DND-41 (cell line): ENCODE results near the gene PTPRD.

Experiments used
- ATAC-seq: fragments of 200-7000 bp; cut with Tn5 transposase; 3 replicates; pipeline ENCODE4 v1.9.1; 2021; ENCODE audit warnings: low read depth; ENCODE audit not compliant: insufficient read depth
- DNase-seq: peaks from one replicate; pipeline ENCODE4 v3.0.0-alpha.2; 2020
- H2AFZ ChIP-seq: 2 replicates; pipeline ENCODE4 v1.6.0; 2012; ENCODE audit warnings: low read depth, low read length
- H3K27ac ChIP-seq: 2 replicates; pipeline ENCODE4 v1.5.1; 2012; ENCODE audit warnings: low read length, inconsistent platforms
- H3K27me3 ChIP-seq: fragments of 200-600 bp; sonication (generic); 2 replicates; pipeline ENCODE4 v1.6.0; 2012; ENCODE audit warnings: low read length, mild to moderate bottlenecking, inconsistent platforms; ENCODE audit not compliant: insufficient read depth, poor library complexity
- H3K36me3 ChIP-seq: 2 replicates; pipeline ENCODE4 v1.5.1; 2012; ENCODE audit warnings: low read length, inconsistent platforms; ENCODE audit not compliant: insufficient read depth
- H3K4me1 ChIP-seq: 2 replicates; pipeline ENCODE4 v1.5.1; 2012; ENCODE audit warnings: mild to moderate bottlenecking, low read length; ENCODE audit not compliant: insufficient read depth
- H3K4me2 ChIP-seq: 2 replicates; pipeline ENCODE4 v1.6.0; 2012; ENCODE audit warnings: mild to moderate bottlenecking, moderate library complexity, low read length, inconsistent platforms; ENCODE audit not compliant: insufficient read depth
- H3K4me3 ChIP-seq, 2 experiments: fragments of 200-600 bp in 1 of 2; shearing (Covaris generic) in 1 of 2; 2 replicates each; pipeline ENCODE4 v1.5.1; 2012 to 2016; ENCODE audit warnings: inconsistent platforms in 2 of 2, low read length in 2 of 2, mild to moderate bottlenecking in 2 of 2, low read depth in 1 of 2, moderate library complexity in 1 of 2
- H3K79me2 ChIP-seq: 2 replicates; pipeline ENCODE4 v1.6.0; 2012; ENCODE audit warnings: low read length, inconsistent platforms; ENCODE audit not compliant: insufficient read depth
- H3K9ac ChIP-seq: 2 replicates; pipeline ENCODE4 v1.6.0; 2012; ENCODE audit warnings: low read depth, mild to moderate bottlenecking, inconsistent platforms, low read length, moderate library complexity
- H3K9me3 ChIP-seq: 2 replicates; pipeline ENCODE4 v1.5.1; 2012; ENCODE audit warnings: low read length, moderate library complexity, mild to moderate bottlenecking, inconsistent platforms; ENCODE audit not compliant: insufficient read depth, severe bottlenecking
- H4K20me1 ChIP-seq: 2 replicates; pipeline ENCODE4 v1.6.0; 2012; ENCODE audit warnings: low read length; ENCODE audit not compliant: insufficient read depth
- CTCF ChIP-seq: IDR thresholded peaks from 2 replicates; pipeline ENCODE4 v1.5.1; 2012; ENCODE audit warnings: borderline replicate concordance, low read length, moderate library complexity, mild to moderate bottlenecking; ENCODE audit not compliant: poor library complexity, severe bottlenecking; ENCODE audit errors: extremely low read depth
- EZH2 ChIP-seq: IDR thresholded peaks from 3 replicates; pipeline ENCODE4 v1.6.1; 2012; ENCODE audit warnings: borderline replicate concordance, low read depth, mild to moderate bottlenecking, moderate library complexity, low read length, inconsistent platforms; ENCODE audit not compliant: severe bottlenecking

PTPRD gene

GRCh38 chr9:8536845-8537244 is 2076.0 kb downstream of the PTPRD start:
- no peak overlapping the region for H3K4me2 ChIP-seq
- H3K4me3 ChIP-seq: no peak overlapping the region
- ATAC-seq (no peak), DNase-seq (no peak)
- H3K79me2 ChIP-seq: no peaks in the 10 kb centered on the region
- no peaks in the 10 kb centered on the region for H3K36me3 ChIP-seq
- TF ChIP-seq EZH2 (no peak), CTCF (no peak)
- no peaks in the 10 kb centered on the region for H3K4me1 ChIP-seq
- H2AFZ ChIP-seq: no peak overlapping the region
- no peaks in the 10 kb centered on the region for H3K27me3 ChIP-seq
- no peak overlapping the region for H3K27ac ChIP-seq
- H3K9ac ChIP-seq: no peak overlapping the region
- no peaks in the 10 kb centered on the region for H4K20me1 ChIP-seq
- H3K9me3 ChIP-seq: no peaks in the 10 kb centered on the region

- no peaks in the 10 kb centered on the region for H3K9me3 ChIP-seq
- no peaks in the 10 kb centered on the region for H3K79me2 ChIP-seq
- TF ChIP-seq EZH2 (no peak), CTCF (no peak)
- no peak for ATAC-seq
- H3K36me3 ChIP-seq: no peaks in the 10 kb centered on the region
- no peaks in the 10 kb centered on the region for H3K4me1 ChIP-seq
- H3K27me3 ChIP-seq: no peaks in the 10 kb centered on the region
- H3K27ac ChIP-seq: no peak overlapping the region
- H2AFZ ChIP-seq: no peak overlapping the region
- H3K4me3 ChIP-seq: no peak overlapping the region
- DNase-seq: no peak
- no peaks in the 10 kb centered on the region for H4K20me1 ChIP-seq
- H3K4me2 ChIP-seq: no peak overlapping the region
- H3K9ac ChIP-seq: no peak overlapping the region
Observed at GRCh38 chr9:8534828-8535227, 2078.0 kb downstream of the PTPRD start.

- no peak for DNase-seq
- Histone ChIP-seq H3K9me3 (no peaks in the 10 kb centered on the region), H4K20me1 (no peaks in the 10 kb centered on the region), H3K4me3 (no peak overlapping the region), H3K27me3 (no peaks in the 10 kb centered on the region), H3K27ac (no peak overlapping the region), H3K36me3 (no peaks in the 10 kb centered on the region), H3K4me2 (no peak overlapping the region), H3K9ac (no peak overlapping the region), H2AFZ (no peak overlapping the region), H3K4me1 (no peaks in the 10 kb centered on the region), H3K79me2 (no peaks in the 10 kb centered on the region)
- no peak for TF ChIP-seq EZH2
- ATAC-seq: no peak
Observed at GRCh38 chr9:8533681-8534080, 2079.1 kb downstream of the PTPRD start.

- ATAC-seq: no peak
- H3K4me2 ChIP-seq: no peak overlapping the region
Observed at GRCh38 chr9:8531826-8532415, 2080.9 kb downstream of the PTPRD start.

More at GRCh38 chr9:8531826-8532415, 2080.9 kb downstream of the PTPRD start:
- no peak for DNase-seq
- Histone ChIP-seq H3K79me2 (no peaks in the 10 kb centered on the region), H3K27ac (no peak overlapping the region), H3K27me3 (no peaks in the 10 kb centered on the region), H3K36me3 (no peaks in the 10 kb centered on the region), H3K4me3 (no peak overlapping the region), H3K4me1 (no peaks in the 10 kb centered on the region), H4K20me1 (no peaks in the 10 kb centered on the region), H3K9me3 (no peaks in the 10 kb centered on the region), H2AFZ (no peak overlapping the region), H3K9ac (no peak overlapping the region)
- TF ChIP-seq EZH2 (no peak), CTCF (no peak)
